ENCODE data around the gene TLX3.

DNA sequence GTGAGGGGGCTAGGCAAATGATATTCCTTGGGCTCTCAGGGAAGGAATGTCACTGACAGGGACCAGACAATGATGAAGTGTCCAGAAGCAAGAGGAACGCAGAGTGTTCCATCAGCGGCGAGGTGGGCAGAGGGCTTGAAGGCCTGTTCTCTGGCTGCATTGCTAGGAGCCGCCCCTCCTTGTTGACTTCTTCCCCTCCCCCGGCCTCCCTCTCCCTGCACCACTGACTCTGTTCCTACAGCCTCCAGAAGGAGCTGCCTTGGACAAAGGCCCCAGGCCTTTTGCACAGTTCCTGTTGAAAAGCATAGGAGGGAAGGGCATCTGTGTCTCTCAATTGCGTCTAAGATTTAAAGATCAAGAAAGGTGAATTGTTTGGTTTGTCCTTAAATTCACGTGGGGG, 12.4 kb downstream of the TLX3 start:
- TF ChIP-seq, protein P1, sequence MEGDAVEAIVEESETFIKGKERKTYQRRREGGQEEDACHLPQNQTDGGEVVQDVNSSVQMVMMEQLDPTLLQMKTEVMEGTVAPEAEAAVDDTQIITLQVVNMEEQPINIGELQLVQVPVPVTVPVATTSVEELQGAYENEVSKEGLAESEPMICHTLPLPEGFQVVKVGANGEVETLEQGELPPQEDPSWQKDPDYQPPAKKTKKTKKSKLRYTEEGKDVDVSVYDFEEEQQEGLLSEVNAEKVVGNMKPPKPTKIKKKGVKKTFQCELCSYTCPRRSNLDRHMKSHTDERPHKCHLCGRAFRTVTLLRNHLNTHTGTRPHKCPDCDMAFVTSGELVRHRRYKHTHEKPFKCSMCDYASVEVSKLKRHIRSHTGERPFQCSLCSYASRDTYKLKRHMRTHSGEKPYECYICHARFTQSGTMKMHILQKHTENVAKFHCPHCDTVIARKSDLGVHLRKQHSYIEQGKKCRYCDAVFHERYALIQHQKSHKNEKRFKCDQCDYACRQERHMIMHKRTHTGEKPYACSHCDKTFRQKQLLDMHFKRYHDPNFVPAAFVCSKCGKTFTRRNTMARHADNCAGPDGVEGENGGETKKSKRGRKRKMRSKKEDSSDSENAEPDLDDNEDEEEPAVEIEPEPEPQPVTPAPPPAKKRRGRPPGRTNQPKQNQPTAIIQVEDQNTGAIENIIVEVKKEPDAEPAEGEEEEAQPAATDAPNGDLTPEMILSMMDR (IDR thresholded peaks at IDR 0.05): no peak
- TF ChIP-seq, protein P2, sequence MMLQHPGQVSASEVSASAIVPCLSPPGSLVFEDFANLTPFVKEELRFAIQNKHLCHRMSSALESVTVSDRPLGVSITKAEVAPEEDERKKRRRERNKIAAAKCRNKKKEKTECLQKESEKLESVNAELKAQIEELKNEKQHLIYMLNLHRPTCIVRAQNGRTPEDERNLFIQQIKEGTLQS (CRISPR knock-in tag; conservative IDR thresholded peaks at IDR 0.05): no peak
- no peak for TF ChIP-seq CREB1 (CRISPR knock-in tag; IDR thresholded peaks at IDR 0.05)
- TF ChIP-seq, protein P3, sequence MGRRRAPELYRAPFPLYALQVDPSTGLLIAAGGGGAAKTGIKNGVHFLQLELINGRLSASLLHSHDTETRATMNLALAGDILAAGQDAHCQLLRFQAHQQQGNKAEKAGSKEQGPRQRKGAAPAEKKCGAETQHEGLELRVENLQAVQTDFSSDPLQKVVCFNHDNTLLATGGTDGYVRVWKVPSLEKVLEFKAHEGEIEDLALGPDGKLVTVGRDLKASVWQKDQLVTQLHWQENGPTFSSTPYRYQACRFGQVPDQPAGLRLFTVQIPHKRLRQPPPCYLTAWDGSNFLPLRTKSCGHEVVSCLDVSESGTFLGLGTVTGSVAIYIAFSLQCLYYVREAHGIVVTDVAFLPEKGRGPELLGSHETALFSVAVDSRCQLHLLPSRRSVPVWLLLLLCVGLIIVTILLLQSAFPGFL (CRISPR knock-in tag; IDR thresholded peaks at IDR 0.05; ENCODE audit: borderline replicate concordance): no peak
- no peak for TF ChIP-seq ZBTB21 (CRISPR knock-in tag; IDR thresholded peaks at IDR 0.05; ENCODE audit: borderline replicate concordance)
- TF ChIP-seq, protein P4, sequence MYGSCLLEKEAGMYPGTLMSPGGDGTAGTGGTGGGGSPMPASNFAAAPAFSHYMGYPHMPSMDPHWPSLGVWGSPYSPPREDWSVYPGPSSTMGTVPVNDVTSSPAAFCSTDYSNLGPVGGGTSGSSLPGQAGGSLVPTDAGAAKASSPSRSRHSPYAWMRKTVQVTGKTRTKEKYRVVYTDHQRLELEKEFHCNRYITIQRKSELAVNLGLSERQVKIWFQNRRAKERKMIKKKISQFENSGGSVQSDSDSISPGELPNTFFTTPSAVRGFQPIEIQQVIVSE (CRISPR knock-in tag; IDR thresholded peaks at IDR 0.05; ENCODE audit: borderline replicate concordance): no peak
- no peak for TF ChIP-seq FOXJ3 (CRISPR knock-in tag; IDR thresholded peaks at IDR 0.05; ENCODE audit: borderline replicate concordance)
- no peak for TF ChIP-seq MXD4 (CRISPR knock-in tag; IDR thresholded peaks at IDR 0.05; ENCODE audit: borderline replicate concordance)
- TF ChIP-seq JAZF1 (CRISPR knock-in tag; IDR thresholded peaks at IDR 0.05): no peak
- no peak for TF ChIP-seq TEAD4 (CRISPR knock-in tag; IDR thresholded peaks at IDR 0.05)
- TF ChIP-seq, protein P5, sequence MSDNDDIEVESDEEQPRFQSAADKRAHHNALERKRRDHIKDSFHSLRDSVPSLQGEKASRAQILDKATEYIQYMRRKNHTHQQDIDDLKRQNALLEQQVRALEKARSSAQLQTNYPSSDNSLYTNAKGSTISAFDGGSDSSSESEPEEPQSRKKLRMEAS (CRISPR knock-in tag; IDR thresholded peaks at IDR 0.05): no peak
- no peak for TF ChIP-seq SP1 (CRISPR knock-in tag; conservative IDR thresholded peaks at IDR 0.05)
- no peak for TF ChIP-seq ZNF232 (CRISPR knock-in tag; IDR thresholded peaks at IDR 0.05)

All from WTC11 (cell line).